Caco-2 (cell line): ENCODE data around the gene MORN5. TPM values are rescaled to one million over a fixed set of nuclear protein-coding genes. Genes with fewer than 3 reads are reported as not detected.

Source experiments
- BruUV-seq: library from RNA; stranded (reverse); fragments of 400-500 nt; replicated peaks from 2 replicates; lab custom pipeline; 2021; lab: Mats Ljungman, UMichigan
- CTCF ChIA-PET: fragments of 300-600 bp; sonication (Branson Sonifier 250); formaldehyde crosslinking; loops from one replicate; lab custom pipeline; 2022; ENCODE audit warnings: antibody characterized with exemption; lab: Charles Lee
- POLR2A ChIA-PET: fragments of 300-600 bp; sonication (Branson Sonifier 250); formaldehyde crosslinking; loops from one replicate; lab custom pipeline; 2022; ENCODE audit warnings: antibody characterized with exemption; lab: Charles Lee
- DNase-seq, 2 experiments: peaks; one replicate each; pipeline versions ENCODE4 v3.0.0 to v3.0.0-alpha.2; 2020 to 2022
- H3K27me3 ChIP-seq: replicated peaks from 2 replicates; pipeline ENCODE4 v1.6.0; 2011; ENCODE audit warnings: low read length; ENCODE audit not compliant: control insufficient read depth, insufficient read depth
- H3K36me3 ChIP-seq: 2 replicates; pipeline ENCODE4 v1.5.1; 2011; ENCODE audit warnings: low read length; ENCODE audit not compliant: control insufficient read depth, insufficient read depth
- H3K4me1 ChIP-seq: fragments of 250-450 bp; sonication (Bioruptor Pico); 2 replicates; pipeline ENCODE4 v1.5.1; 2020; ENCODE audit warnings: mild to moderate bottlenecking
- H3K4me3 ChIP-seq: 2 replicates; pipeline ENCODE4 v1.5.1; 2011; ENCODE audit warnings: low read depth, mild to moderate bottlenecking, control low read depth, low read length
- H3K9me3 ChIP-seq: fragments of 250-450 bp; sonication (Bioruptor Pico); 2 replicates; pipeline ENCODE4 v1.5.1; 2020; ENCODE audit warnings: mild to moderate bottlenecking, moderate library complexity
- H3K27ac Mint-ChIP-seq: one replicate; pipeline ENCODE4 v1.8.0; 2022; ENCODE audit warnings: mixed read lengths; ENCODE audit not compliant: unreplicated experiment
- H3K27me3 Mint-ChIP-seq: one replicate; pipeline ENCODE4 v1.8.0; 2022; ENCODE audit warnings: mixed read lengths; ENCODE audit not compliant: insufficient read depth, unreplicated experiment
- H3K36me3 Mint-ChIP-seq: one replicate; pipeline ENCODE4 v1.8.0; 2022; ENCODE audit warnings: mild to moderate bottlenecking, mixed read lengths; ENCODE audit not compliant: insufficient read depth, unreplicated experiment
- H3K4me1 Mint-ChIP-seq: one replicate; pipeline ENCODE4 v1.8.0; 2022; ENCODE audit warnings: low read depth, mixed read lengths; ENCODE audit not compliant: unreplicated experiment
- H3K4me3 Mint-ChIP-seq: one replicate; pipeline ENCODE4 v1.8.0; 2022; ENCODE audit warnings: mild to moderate bottlenecking, moderate library complexity, mixed read lengths; ENCODE audit not compliant: unreplicated experiment
- H3K9me3 Mint-ChIP-seq: one replicate; pipeline ENCODE4 v1.8.0; 2022; ENCODE audit warnings: mixed read lengths; ENCODE audit not compliant: unreplicated experiment
- intact Hi-C: fragments of 100-400 bp; cut with micrococcal nuclease; formaldehyde crosslinking; loops from one replicate; pipeline ENCODE4 v1.10.0; 2022; ENCODE audit not compliant: unreplicated experiment
- total RNA-seq: library from RNA; stranded (reverse); gene quantifications from 2 replicates; pipeline ENCODE4 v1.2.3, GENCODE V29; 2022
- TF ChIP-seq, protein P1 (sequence below), 2 experiments: fragments of 200-600 bp in 1 of 2; IDR thresholded peaks; 1 replicate in 1 of 2; 2 replicates in 1 of 2; pipeline versions ENCODE4 v1.5.1 to v1.8.0; 2011 to 2022; ENCODE audit warnings: antibody characterized with exemption in 1 of 2, control low read depth in 1 of 2, inconsistent platforms in 1 of 2, low read depth in 1 of 2, low read length in 1 of 2, mild to moderate bottlenecking in 1 of 2, moderate library complexity in 1 of 2; ENCODE audit not compliant: insufficient read depth in 1 of 2, severe bottlenecking in 1 of 2, unreplicated experiment in 1 of 2

The MORN5 gene
- total RNA-seq, 1 experiment from 2014 or later = not detected

DNA sequence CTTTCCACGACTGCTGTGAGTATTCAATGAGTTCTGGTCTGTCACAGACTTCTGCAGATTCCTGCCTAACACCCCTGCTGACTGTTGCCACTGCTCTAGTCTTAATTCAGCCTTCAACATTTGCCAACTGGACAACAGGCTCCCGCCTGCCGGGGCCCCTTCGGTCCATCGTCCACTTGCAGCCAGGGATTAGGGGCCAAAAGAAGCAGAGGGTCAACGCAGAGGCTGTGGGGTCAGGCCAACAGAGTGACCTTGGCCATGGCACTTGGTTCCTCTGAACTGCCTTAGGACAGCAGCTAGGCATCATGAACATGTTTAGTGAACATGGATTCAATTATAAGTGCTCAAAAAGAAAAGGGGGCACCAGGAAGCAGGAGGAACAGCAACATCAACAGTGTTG is 28.7 kb downstream of the MORN5 start:
- Histone ChIP-seq H3K27me3 (no peaks in the 10 kb centered on the region), H3K4me3 (no peak overlapping the region), H3K4me1 (no peaks in the 10 kb centered on the region), H3K9me3 (no peaks in the 10 kb centered on the region), H3K36me3 (no peaks in the 10 kb centered on the region)
- no TSS peak for BruUV-seq
- Mint-ChIP-seq H3K36me3 (no peaks in the 10 kb centered on the region), H3K9me3 (no peaks in the 10 kb centered on the region), H3K27ac (no peak overlapping the region), H3K4me3 (no peak overlapping the region), H3K27me3 (no peaks in the 10 kb centered on the region), H3K4me1 (no peaks in the 10 kb centered on the region)
- ChIA-PET POLR2A (no interaction called here), CTCF (no interaction called here)
- no peak for DNase-seq
- TF ChIP-seq, protein P1, sequence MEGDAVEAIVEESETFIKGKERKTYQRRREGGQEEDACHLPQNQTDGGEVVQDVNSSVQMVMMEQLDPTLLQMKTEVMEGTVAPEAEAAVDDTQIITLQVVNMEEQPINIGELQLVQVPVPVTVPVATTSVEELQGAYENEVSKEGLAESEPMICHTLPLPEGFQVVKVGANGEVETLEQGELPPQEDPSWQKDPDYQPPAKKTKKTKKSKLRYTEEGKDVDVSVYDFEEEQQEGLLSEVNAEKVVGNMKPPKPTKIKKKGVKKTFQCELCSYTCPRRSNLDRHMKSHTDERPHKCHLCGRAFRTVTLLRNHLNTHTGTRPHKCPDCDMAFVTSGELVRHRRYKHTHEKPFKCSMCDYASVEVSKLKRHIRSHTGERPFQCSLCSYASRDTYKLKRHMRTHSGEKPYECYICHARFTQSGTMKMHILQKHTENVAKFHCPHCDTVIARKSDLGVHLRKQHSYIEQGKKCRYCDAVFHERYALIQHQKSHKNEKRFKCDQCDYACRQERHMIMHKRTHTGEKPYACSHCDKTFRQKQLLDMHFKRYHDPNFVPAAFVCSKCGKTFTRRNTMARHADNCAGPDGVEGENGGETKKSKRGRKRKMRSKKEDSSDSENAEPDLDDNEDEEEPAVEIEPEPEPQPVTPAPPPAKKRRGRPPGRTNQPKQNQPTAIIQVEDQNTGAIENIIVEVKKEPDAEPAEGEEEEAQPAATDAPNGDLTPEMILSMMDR (IDR thresholded peaks at IDR 0.05; ENCODE audit: insufficient read depth in 1 of 2, low read depth in 1 of 2, low read length in 1 of 2, severe bottlenecking in 1 of 2, unreplicated experiment in 1 of 2) = no peak
- intact Hi-C loops = no loop called here

DNA sequence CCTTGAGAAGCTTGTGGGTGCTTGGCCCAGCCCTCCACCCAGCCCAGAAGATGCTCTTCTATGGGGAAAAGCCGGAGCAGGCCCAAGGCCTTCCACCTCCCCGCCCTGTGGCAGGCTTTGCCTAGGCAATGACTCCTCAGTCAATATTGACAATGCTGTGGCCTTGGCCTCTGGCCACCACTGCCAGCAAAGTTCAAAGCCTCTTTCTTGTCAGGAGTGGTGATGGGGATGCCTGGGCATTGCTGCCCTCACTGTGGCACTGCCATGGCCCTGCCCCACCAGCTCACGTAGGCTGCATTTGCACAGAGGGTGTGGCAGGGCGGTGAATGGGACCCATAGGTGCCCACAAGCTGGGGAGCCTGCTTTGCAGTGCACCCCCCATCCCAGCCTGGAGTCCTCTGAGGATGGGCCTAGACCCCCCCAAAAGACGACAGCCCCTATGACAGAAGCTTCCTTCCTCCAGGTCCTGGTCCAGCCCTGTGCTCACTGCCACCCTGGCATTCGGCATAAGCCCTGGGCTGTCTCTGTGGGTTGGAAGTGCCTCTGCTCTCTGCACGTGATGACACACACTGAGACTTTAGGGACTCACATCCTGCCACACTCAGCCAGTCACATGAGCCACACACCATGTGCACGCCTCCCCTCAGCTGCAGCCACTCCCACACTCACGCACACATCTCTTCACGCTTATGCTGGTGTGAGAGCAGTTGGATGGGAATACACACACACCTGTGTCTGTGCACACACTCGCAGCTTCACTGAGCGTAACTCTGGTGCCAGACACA is 31.1 kb downstream of the MORN5 start:
- Mint-ChIP-seq H3K27me3 (no peaks in the 10 kb centered on the region), H3K36me3 (no peaks in the 10 kb centered on the region), H3K27ac (no peak overlapping the region), H3K9me3 (no peaks in the 10 kb centered on the region), H3K4me3 (no peak overlapping the region), H3K4me1 (no peaks in the 10 kb centered on the region)
- no peak for DNase-seq
- intact Hi-C loops = no loop called here
- POLR2A ChIA-PET = no interaction called here
- H3K4me1 ChIP-seq = no peaks in the 10 kb centered on the region
- H3K4me3 ChIP-seq = no peak overlapping the region
- H3K9me3 ChIP-seq = no peaks in the 10 kb centered on the region
- H3K36me3 ChIP-seq = no peaks in the 10 kb centered on the region
- BruUV-seq = no TSS peak
- no peaks in the 10 kb centered on the region for H3K27me3 ChIP-seq
- CTCF ChIA-PET = interaction anchor here (1.8 kb wide), 1 partner anchor 66 kb away, joined by 15 read pairs; no protein-coding TSS in a partner anchor
- TF ChIP-seq, protein P1 (IDR thresholded peaks at IDR 0.05; ENCODE audit: insufficient read depth in 1 of 2, low read depth in 1 of 2, low read length in 1 of 2, severe bottlenecking in 1 of 2, unreplicated experiment in 1 of 2) = no peak

DNA sequence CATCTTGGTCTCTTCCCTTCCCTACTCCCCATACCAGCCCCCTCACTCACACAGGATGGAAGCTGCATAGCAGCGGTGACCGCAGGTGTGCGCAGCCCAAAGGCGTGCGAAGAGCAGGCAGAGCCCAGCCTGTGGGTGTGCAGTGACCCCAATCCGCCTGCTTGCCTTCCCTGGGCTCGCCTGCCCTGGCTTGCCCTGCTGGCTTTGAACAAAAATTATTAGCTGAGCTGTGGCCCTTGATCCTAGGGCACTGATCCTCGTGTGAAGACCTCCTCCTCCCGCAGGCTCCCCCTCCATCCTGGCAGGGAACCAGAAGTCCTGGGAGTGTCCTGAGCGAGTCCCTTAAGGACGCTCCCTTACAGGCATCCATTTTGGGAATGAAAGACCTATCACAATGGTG is 31.9 kb downstream of the MORN5 start:
- DNase-seq = no peak
- H3K9me3 Mint-ChIP-seq = no peaks in the 10 kb centered on the region
- no peaks in the 10 kb centered on the region for H3K4me1 ChIP-seq
- no peaks in the 10 kb centered on the region for H3K27me3 ChIP-seq
- no peaks in the 10 kb centered on the region for H3K4me1 Mint-ChIP-seq
- intact Hi-C loops = no loop called here
- no peak overlapping the region for H3K4me3 Mint-ChIP-seq
- TF ChIP-seq, protein P1 (IDR thresholded peaks at IDR 0.05; ENCODE audit: insufficient read depth in 1 of 2, low read depth in 1 of 2, low read length in 1 of 2, severe bottlenecking in 1 of 2, unreplicated experiment in 1 of 2) = no peak
- H3K9me3 ChIP-seq = no peaks in the 10 kb centered on the region
- ChIA-PET POLR2A (no interaction called here), CTCF (interaction anchor here (1.1 to 1.8 kb wide), 4 partner anchors 22 to 159 kb away, joined by 4 to 15 read pairs (median 6); no protein-coding TSS in a partner anchor)
- BruUV-seq = no TSS peak
- H3K36me3 ChIP-seq = no peaks in the 10 kb centered on the region
- H3K27ac Mint-ChIP-seq = no peak overlapping the region
- H3K4me3 ChIP-seq = no peak overlapping the region
- no peaks in the 10 kb centered on the region for H3K27me3 Mint-ChIP-seq
- no peaks in the 10 kb centered on the region for H3K36me3 Mint-ChIP-seq
